Transverse colon (tissue), 4 donors: ENCODE data around the gene TRMT112.

Experiments used
- CTCF ChIP-seq, 5 experiments: fragments of 200-600 bp in 3 of 5; fragments of 450-650 bp in 2 of 5; sonication (generic) in 3 of 5; IDR thresholded peaks; 1 replicate in 2 of 5; 2 replicates in 3 of 5; pipeline ENCODE4 v1.5.1; 2016 to 2017; ENCODE audit warnings: antibody characterized with exemption in 5 of 5, inconsistent platforms in 3 of 5, mild to moderate bottlenecking in 2 of 5, moderate library complexity in 1 of 5
- EP300 ChIP-seq: sonication (generic); formaldehyde crosslinking; IDR thresholded peaks from one replicate; pipeline ENCODE4 v1.6.1; 2017; ENCODE audit warnings: antibody characterized with exemption, low read depth
- POLR2A ChIP-seq: fragments of 450-650 bp; IDR thresholded peaks from one replicate; pipeline ENCODE4 v1.6.1; 2016; ENCODE audit warnings: antibody characterized with exemption, mild to moderate bottlenecking, moderate library complexity
- POLR2AphosphoS5 ChIP-seq, 3 donors: sonication (generic); formaldehyde crosslinking; IDR thresholded peaks; one replicate each; pipeline ENCODE4 v1.6.1; 2016; ENCODE audit warnings: antibody characterized with exemption in 3 of 3

- TF ChIP-seq CTCF (IDR thresholded peaks at IDR 0.05) (no peak), POLR2AphosphoS5 (IDR thresholded peaks at IDR 0.05) (no peak), POLR2A (no peak), EP300 (no peak)
Observed at GRCh38 chr11:64285885-64286800, 31.2 kb downstream of the TRMT112 start.
